Gastroesophageal sphincter (tissue), 4 donors: ENCODE results near the gene SYNJ1. TPM values are rescaled to one million over a fixed set of nuclear protein-coding genes. Genes with fewer than 3 reads are reported as not detected.
"Not testable (repeated sequence)": the region's sequence is repeated elsewhere in the genome, so short reads cannot be mapped to it uniquely, and the experiment has no call there.

Source experiments
- ATAC-seq: fragments of 150-250 bp; one replicate; pipeline ENCODE4 v1.9.1; 2016; ENCODE audit warnings: mild to moderate bottlenecking, moderate library complexity
- H3K27ac ChIP-seq, 4 donors: fragments of 200-600 bp; sonication (generic) in 3 of 4; 1 replicate in 3 of 4; 2 replicates in 1 of 4; pipeline ENCODE4 v1.5.1; 2016 to 2019
- H3K27me3 ChIP-seq: fragments of 200-600 bp; sonication (generic); one replicate; pipeline ENCODE4 v1.5.1; 2019
- H3K36me3 ChIP-seq, 2 donors: fragments of 200-600 bp; sonication (generic); one replicate each; pipeline ENCODE4 v1.5.1; 2019; ENCODE audit warnings: control low read depth in 1 of 2
- H3K4me1 ChIP-seq, 3 donors: fragments of 200-600 bp; sonication (generic); 1 replicate in 2 of 3; 2 replicates in 1 of 3; pipeline ENCODE4 v1.5.1; 2016 to 2019; ENCODE audit warnings: control low read depth in 2 of 3
- H3K4me3 ChIP-seq, 2 donors: fragments of 200-600 bp; sonication (generic); one replicate each; pipeline ENCODE4 v1.5.1; 2019; ENCODE audit warnings: mild to moderate bottlenecking in 1 of 2, moderate library complexity in 1 of 2
- H3K9me3 ChIP-seq, 3 donors: fragments of 200-600 bp; sonication (generic); one replicate each; pipeline ENCODE4 v1.5.1; 2017 to 2019; ENCODE audit warnings: control low read depth in 2 of 3
- EP300 ChIP-seq: sonication (generic); formaldehyde crosslinking; IDR thresholded peaks from one replicate; pipeline ENCODE4 v1.6.1; 2017; ENCODE audit warnings: antibody characterized with exemption, mild to moderate bottlenecking
- POLR2A ChIP-seq, 2 donors: fragments of 450-650 bp; IDR thresholded peaks; one replicate each; pipeline ENCODE4 v1.6.1; 2017; ENCODE audit warnings: antibody characterized with exemption in 2 of 2, mild to moderate bottlenecking in 2 of 2, moderate library complexity in 1 of 2
- POLR2AphosphoS5 ChIP-seq: sonication (generic); formaldehyde crosslinking; IDR thresholded peaks from one replicate; pipeline ENCODE4 v1.6.1; 2017; ENCODE audit warnings: antibody characterized with exemption
- WGBS, 2 donors: methylation state at CpG; one replicate each; pipeline ENCODE4 v1.1.5; 2018; ENCODE audit warnings: low coverage in 1 of 2; 5-methylcytosine and 5-hydroxymethylcytosine counted together
- total RNA-seq, 4 donors: library from RNA; depleted of rRNA; stranded (reverse); fragments of >200 nt; gene quantifications; one replicate each; pipeline ENCODE4 v1.1.0, GENCODE V29; 2016
- TF ChIP-seq, protein P1 (sequence below), 4 experiments: fragments of 200-600 bp in 2 of 4; fragments of 450-650 bp in 2 of 4; sonication (generic) in 1 of 4; IDR thresholded peaks; one replicate each; pipeline ENCODE4 v1.5.1; 2017 to 2019; ENCODE audit warnings: antibody characterized with exemption in 4 of 4, mild to moderate bottlenecking in 2 of 4, moderate library complexity in 2 of 4

Gene SYNJ1
- total RNA-seq, 4 donors from 2014 or later: 8.8 to 12.4 (median 10.2) TPM

DNA sequence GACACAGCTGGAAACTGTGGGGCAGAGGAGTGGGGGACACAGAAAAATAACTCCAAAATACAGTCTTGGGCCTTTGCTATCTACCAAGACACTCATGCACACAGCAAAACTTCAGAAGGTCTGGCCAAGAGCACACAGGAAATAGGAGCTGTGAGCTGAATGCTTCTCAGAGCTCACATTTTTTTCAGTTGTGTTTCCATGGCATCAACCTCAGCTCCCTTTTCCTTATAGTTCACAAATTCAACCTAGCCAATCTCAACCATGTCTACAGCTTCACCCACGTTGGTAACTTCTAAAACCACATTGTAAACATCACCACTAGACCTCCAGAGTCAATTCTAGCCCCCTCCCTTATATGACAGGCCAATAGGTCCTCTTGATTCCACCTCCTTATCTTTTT, 19.6 kb upstream of the SYNJ1 start:
- TF ChIP-seq POLR2A (IDR thresholded peaks at IDR 0.05) (no peak), EP300 (no peak), POLR2AphosphoS5 (no peak)
- TF ChIP-seq, protein P1, sequence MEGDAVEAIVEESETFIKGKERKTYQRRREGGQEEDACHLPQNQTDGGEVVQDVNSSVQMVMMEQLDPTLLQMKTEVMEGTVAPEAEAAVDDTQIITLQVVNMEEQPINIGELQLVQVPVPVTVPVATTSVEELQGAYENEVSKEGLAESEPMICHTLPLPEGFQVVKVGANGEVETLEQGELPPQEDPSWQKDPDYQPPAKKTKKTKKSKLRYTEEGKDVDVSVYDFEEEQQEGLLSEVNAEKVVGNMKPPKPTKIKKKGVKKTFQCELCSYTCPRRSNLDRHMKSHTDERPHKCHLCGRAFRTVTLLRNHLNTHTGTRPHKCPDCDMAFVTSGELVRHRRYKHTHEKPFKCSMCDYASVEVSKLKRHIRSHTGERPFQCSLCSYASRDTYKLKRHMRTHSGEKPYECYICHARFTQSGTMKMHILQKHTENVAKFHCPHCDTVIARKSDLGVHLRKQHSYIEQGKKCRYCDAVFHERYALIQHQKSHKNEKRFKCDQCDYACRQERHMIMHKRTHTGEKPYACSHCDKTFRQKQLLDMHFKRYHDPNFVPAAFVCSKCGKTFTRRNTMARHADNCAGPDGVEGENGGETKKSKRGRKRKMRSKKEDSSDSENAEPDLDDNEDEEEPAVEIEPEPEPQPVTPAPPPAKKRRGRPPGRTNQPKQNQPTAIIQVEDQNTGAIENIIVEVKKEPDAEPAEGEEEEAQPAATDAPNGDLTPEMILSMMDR (IDR thresholded peaks at IDR 0.05): no peak
- no peak overlapping the region for H3K4me3 ChIP-seq
- peaks cover 8 to 100% of the 10 kb centered on the region in 2 donors for H3K36me3 ChIP-seq
- no peak overlapping the region for H3K27ac ChIP-seq
- no peak for ATAC-seq
- no peaks in the 10 kb centered on the region for H3K9me3 ChIP-seq
- H3K27me3 ChIP-seq: no peaks in the 10 kb centered on the region
- H3K4me1 ChIP-seq: no peaks in the 10 kb centered on the region
- 47% methylated on average over 1 of the region's 1 CpG; no CpG with 5 or more reads in 1 of the 2 donors for WGBS, 2 donors

DNA sequence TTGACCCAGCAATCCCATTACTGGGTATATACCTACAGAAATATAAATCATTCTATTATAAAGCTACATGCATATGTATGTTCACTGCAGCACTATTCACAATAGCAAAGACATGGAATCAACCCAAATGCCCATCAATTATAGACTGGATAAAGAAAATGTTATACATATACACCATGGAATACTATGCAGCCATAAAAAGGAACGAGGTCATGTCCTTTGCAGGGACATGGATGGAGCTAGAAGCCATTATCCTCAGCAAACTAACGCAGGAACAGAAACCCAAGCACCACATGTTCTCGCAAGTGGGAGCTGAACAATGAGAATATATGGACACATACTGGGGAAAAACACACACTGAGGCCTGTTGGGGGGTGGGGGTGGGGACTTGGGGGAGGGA, 18.9 kb upstream of the SYNJ1 start:
- H3K27ac ChIP-seq, H3K27me3 ChIP-seq, H3K9me3 ChIP-seq, H3K4me3 ChIP-seq, H3K4me1 ChIP-seq, ATAC-seq: not testable (repeated sequence)
- H3K36me3 ChIP-seq: peaks cover 8 to 100% of the 10 kb centered on the region in 2 donors
- 81 to 100% methylated on average over 2 to 3 of the region's 3 CpGs for WGBS, 2 donors

DNA sequence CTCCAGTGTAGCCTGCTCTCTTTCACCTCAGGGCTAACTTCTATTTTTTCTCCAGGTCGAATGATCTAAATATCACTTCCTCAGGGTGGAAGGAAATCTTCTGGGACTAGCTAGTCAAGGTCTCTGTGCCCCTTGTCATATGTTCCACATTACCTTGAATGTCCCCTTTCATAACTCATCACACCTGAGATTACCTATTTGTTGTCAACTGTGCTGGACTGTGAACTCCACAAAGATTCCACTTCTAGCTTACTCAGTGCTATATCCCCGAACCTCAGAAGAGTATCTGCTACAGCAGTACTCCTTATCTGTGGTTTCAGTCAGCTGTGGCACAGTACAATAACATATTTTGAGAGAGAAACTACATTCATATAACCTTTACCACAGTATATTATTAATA, 14.6 kb upstream of the SYNJ1 start:
- Histone ChIP-seq H3K4me3 (no peak overlapping the region), H3K27me3 (no peaks in the 10 kb centered on the region), H3K27ac (no peak overlapping the region), H3K4me1 (no peaks in the 10 kb centered on the region), H3K36me3 (peaks cover 3 to 100% of the 10 kb centered on the region in 2 donors), H3K9me3 (no peaks in the 10 kb centered on the region)
- 84 to 89% methylated on average over 1 to 2 of the region's 2 CpGs for WGBS, 2 donors
- TF ChIP-seq EP300: no peak
- TF ChIP-seq, protein P1 (IDR thresholded peaks at IDR 0.05): no peak
- TF ChIP-seq POLR2AphosphoS5: no peak
- no peak for TF ChIP-seq POLR2A (IDR thresholded peaks at IDR 0.05)
- ATAC-seq: no peak

DNA sequence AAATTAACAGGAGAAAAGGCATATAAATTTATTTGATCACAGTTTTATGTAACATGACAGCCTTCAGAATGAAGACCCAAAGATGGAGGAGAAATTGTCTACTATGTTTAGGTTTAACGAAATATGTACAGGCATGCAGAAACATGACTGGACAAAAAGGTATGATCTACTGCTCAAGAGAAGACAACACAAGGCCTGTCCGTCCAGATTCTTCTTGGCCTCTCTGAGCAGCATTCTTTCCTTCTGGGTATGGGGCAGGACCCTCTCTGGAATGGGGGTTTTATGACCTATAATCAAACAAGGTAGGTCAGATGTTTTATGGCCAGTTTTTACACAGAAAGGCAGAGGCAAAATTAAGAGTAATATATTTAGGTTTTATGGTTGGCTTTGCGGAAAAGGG, 13.5 kb upstream of the SYNJ1 start:
- no peaks in the 10 kb centered on the region for H3K9me3 ChIP-seq
- no peak overlapping the region for H3K27ac ChIP-seq
- no peaks in the 10 kb centered on the region for H3K27me3 ChIP-seq
- ATAC-seq: no peak
- TF ChIP-seq POLR2AphosphoS5: no peak
- TF ChIP-seq EP300: no peak
- no peak for TF ChIP-seq POLR2A (IDR thresholded peaks at IDR 0.05)
- TF ChIP-seq, protein P1 (IDR thresholded peaks at IDR 0.05): no peak
- WGBS, 2 donors: 92 to 93% methylated on average over 2 to 3 of the region's 3 CpGs
- H3K4me3 ChIP-seq: no peak overlapping the region
- no peaks in the 10 kb centered on the region for H3K4me1 ChIP-seq
- peaks cover 3 to 100% of the 10 kb centered on the region in 2 donors for H3K36me3 ChIP-seq

DNA sequence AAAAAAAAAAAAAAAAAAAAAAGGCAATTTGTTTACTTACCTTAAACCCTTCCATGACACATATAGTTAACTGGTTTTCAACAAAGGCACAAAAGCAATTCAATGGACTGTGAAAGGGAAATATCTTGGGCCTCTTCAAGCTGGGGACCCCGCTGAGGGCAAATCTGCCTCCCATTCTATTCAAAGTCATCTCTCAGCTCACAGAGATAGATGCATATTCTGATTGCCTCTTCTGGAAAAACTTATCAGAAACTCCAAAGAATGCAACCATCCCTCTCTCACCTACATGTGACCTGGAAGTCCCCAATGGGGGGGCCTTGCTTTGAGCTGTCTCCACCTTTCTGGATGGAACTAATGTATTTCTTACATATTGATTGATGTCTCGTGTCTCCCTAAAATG, 12.1 kb upstream of the SYNJ1 start:
- H3K9me3 ChIP-seq: no peaks in the 10 kb centered on the region

DNA sequence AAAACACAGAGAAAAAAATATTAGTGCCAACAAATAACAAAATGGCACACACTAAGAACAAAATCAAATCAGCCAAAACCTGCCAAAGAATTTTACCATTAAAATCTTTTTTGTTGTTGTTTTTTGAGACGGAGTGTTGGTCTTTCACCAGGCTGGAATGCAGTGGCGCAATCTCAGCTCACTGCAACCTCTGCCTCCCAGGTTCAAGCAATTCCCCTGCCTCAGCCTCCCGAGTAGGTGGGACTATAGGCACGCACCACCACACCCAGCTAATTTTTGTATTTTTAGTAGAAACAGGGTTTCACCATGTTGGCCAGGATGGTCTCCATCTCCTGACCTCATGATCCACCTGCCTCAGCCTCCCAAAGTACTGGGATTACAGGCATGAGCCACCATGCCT, 8.3 kb upstream of the SYNJ1 start:
- WGBS, 2 donors: 96 to 100% methylated on average over 2 to 4 of the region's 4 CpGs
- not testable (repeated sequence) for H3K4me3 ChIP-seq, ATAC-seq, H3K4me1 ChIP-seq, H3K27ac ChIP-seq, H3K27me3 ChIP-seq, H3K9me3 ChIP-seq
- H3K36me3 ChIP-seq: peaks cover 3 to 87% of the 10 kb centered on the region in 2 donors

More for the DNA sequence above, 12.1 kb upstream of the SYNJ1 start:
- no peaks in the 10 kb centered on the region for H3K4me1 ChIP-seq
- H3K27me3 ChIP-seq: no peaks in the 10 kb centered on the region
- no peak overlapping the region for H3K4me3 ChIP-seq
- no peak for TF ChIP-seq POLR2AphosphoS5
- no peak for TF ChIP-seq EP300
- TF ChIP-seq POLR2A (IDR thresholded peaks at IDR 0.05): no peak
- TF ChIP-seq, protein P1 (IDR thresholded peaks at IDR 0.05): no peak
- 87 to 90% methylated on average over 2 of the region's 2 CpGs for whole genome bisulfite sequencing, 2 donors
- ATAC-seq: no peak
- peaks cover 3 to 100% of the 10 kb centered on the region in 2 donors for H3K36me3 ChIP-seq
- H3K27ac ChIP-seq: no peak overlapping the region
